IPS DF 6.9 (cell line): Measurements from ENCODE around the gene PARD3.
"Not testable (repeated sequence)": the region's sequence is repeated elsewhere in the genome, so short reads cannot be mapped to it uniquely, and the experiment has no call there.

ENCODE experiments used
- DNase-seq: peaks from one replicate; pipeline ENCODE4 v3.0.0-alpha.2; 2013; ENCODE audit warnings: low read depth, low spot score
- H3K27ac ChIP-seq: one replicate; pipeline ENCODE4 v1.5.1; 2013; ENCODE audit warnings: low read length, control low read depth
- H3K27me3 ChIP-seq: 2 replicates; pipeline ENCODE4 v1.6.1; 2013; ENCODE audit warnings: mild to moderate bottlenecking, low read length; ENCODE audit not compliant: control insufficient read depth, insufficient read depth
- H3K36me3 ChIP-seq: 2 replicates; pipeline ENCODE4 v1.6.1; 2013; ENCODE audit warnings: low read length; ENCODE audit not compliant: control insufficient read depth, insufficient read depth
- H3K4me1 ChIP-seq: 2 replicates; pipeline ENCODE4 v1.6.1; 2013; ENCODE audit warnings: low read length; ENCODE audit not compliant: control insufficient read depth, insufficient read depth
- H3K4me3 ChIP-seq: 2 replicates; pipeline ENCODE4 v1.5.1; 2013; ENCODE audit warnings: mild to moderate bottlenecking, low read length
- H3K9me3 ChIP-seq: 2 replicates; pipeline ENCODE4 v1.6.1; 2013; ENCODE audit warnings: low read length, inconsistent platforms; ENCODE audit not compliant: control insufficient read depth, insufficient read depth
- WGBS: extraction: QIAGEN DNeasy Blood & Tissue Kit; methylation state at CpG from one replicate; pipeline ENCODE4 v1.1.7; 2013; ENCODE audit warnings: mixed read lengths, missing lambda C conversion rate; ENCODE audit not compliant: insufficient read length, insufficient coverage; 5-methylcytosine and 5-hydroxymethylcytosine counted together

The PARD3 gene

GRCh38 chr10:34707656-34708055 is 107.4 kb downstream of the PARD3 start:
- Histone ChIP-seq H3K4me1 (peaks cover 1% of the 10 kb centered on the region; the same call in 1 of the 2 replicates), H3K27me3 (no peaks in the 10 kb centered on the region), H3K27ac (no peak overlapping the region), H3K36me3 (no peaks in the 10 kb centered on the region), H3K4me3 (no peak overlapping the region), H3K9me3 (no peaks in the 10 kb centered on the region)
- no peak for DNase-seq
- WGBS, result no CpG with 5 or more reads among the region's 1 CpG

DNA sequence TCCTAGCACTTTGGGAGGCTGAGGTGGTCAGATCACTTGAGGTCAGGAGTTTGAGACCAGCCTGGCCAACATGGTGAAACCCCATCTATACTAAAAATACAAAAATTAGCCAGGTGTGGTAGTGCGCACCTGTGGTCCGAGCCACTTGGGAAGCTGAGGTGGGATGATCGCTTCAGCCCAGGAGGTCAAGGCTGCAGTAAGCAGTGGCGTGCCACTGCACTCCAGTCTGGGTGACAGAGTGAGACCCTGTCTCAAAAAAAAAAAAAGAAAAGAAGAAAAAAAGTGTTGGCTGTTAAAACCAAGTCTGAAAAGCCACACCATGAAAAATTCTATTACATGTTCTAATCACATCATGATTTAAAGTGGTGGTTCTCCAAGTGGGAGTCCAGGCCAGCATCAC is 108.1 kb downstream of the PARD3 start:
- H3K27ac ChIP-seq, H3K4me3 ChIP-seq, H3K27me3 ChIP-seq, H3K9me3 ChIP-seq, H3K4me1 ChIP-seq, DNase-seq, H3K36me3 ChIP-seq: not testable (repeated sequence)
- no CpG with 5 or more reads among the region's 4 CpGs for WGBS

DNA sequence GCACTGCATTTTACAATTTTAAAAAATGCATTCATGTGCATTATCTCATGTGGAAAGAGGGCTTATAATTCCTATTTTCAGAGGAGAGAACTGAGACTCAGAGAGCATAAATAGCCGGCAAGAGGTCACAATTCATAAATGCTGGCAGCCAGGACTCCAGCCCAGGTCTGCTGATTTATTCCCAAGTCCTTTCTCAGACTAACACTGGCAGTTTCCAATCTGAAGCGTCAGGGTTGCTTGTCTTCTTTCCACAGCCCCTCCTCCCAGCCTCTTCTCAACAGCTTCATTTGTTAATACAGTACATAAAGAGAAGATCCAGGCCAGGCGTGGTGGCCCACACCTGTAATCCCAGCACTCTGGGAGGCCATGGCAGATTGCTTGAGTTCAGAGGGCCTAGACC is 108.9 kb downstream of the PARD3 start:
- Histone ChIP-seq H3K4me3 (no peak overlapping the region), H3K27me3 (no peaks in the 10 kb centered on the region), H3K9me3 (no peaks in the 10 kb centered on the region), H3K27ac (no peak overlapping the region), H3K4me1 (peaks cover 1% of the 10 kb centered on the region; the same call in 1 of the 2 replicates), H3K36me3 (no peaks in the 10 kb centered on the region)
- WGBS, result no CpG with 5 or more reads among the region's 3 CpGs
- no peak for DNase-seq

DNA sequence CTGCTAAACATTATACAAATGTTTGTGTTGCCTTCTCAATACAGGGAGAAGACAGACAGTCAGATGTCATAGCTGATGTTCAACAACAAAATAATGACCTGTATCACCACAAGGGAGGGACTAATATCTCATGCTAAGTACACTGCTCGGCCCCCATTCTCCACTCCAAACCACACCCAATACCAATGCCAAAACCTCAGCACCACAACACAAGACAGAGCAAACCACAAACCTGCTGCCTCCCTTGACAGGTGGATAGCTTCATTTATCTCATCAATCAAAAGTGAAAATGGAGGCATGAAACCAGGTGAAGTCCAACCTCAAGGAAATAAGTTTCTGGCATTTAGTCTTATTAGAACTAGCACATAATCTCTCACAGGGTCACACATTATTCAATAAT is 109.5 kb downstream of the PARD3 start:
- no peak for DNase-seq

GRCh38 chr10:34704526-34705184 is 110.4 kb downstream of the PARD3 start:
- Histone ChIP-seq H3K9me3 (no peaks in the 10 kb centered on the region), H3K36me3 (no peaks in the 10 kb centered on the region), H3K4me1 (no peaks in the 10 kb centered on the region; the same call in 1 of the 2 replicates), H3K27ac (no peak overlapping the region), H3K27me3 (no peaks in the 10 kb centered on the region), H3K4me3 (no peak overlapping the region)
- no CpG with 5 or more reads among the region's 2 CpGs for WGBS
- no peak for DNase-seq

More for the DNA sequence above, 109.5 kb downstream of the PARD3 start:
- Histone ChIP-seq H3K27ac (no peak overlapping the region), H3K9me3 (no peaks in the 10 kb centered on the region), H3K4me3 (no peak overlapping the region), H3K4me1 (no peaks in the 10 kb centered on the region; the same call in 1 of the 2 replicates), H3K27me3 (no peaks in the 10 kb centered on the region), H3K36me3 (no peaks in the 10 kb centered on the region)
- no CpG with 5 or more reads among the region's 1 CpG for WGBS

DNA sequence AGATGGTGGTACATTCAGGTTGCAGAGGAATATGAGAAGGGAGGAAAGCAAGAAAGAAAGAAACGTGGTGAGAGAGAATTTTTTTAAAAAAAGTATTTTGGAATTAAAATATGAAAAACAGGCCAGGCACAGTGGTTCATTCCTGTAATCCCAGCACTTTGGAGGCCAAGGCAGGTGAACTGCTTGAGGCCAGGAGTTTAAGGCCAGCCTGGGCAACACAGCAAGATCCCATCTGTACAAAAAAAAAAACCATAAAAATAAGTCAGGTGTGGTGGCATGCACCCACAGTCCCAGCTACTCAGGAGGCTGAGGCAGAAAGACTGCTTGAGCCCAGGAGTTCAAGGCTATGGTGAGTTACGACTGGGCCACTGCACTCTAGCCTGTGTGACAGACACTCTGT is 112.1 kb downstream of the PARD3 start:
- WGBS, result 100% methylated on average over 1 of the region's 2 CpGs
- Histone ChIP-seq H3K27ac (no peak overlapping the region), H3K4me1 (no peaks in the 10 kb centered on the region; the same call in 1 of the 2 replicates), H3K9me3 (no peaks in the 10 kb centered on the region), H3K27me3 (no peaks in the 10 kb centered on the region), H3K4me3 (no peak overlapping the region), H3K36me3 (no peaks in the 10 kb centered on the region)
- no peak for DNase-seq

- no peak overlapping the region for H3K4me3 ChIP-seq
- WGBS, result no CpG with 5 or more reads among the region's 8 CpGs
- H3K27me3 ChIP-seq, result no peaks in the 10 kb centered on the region
- H3K9me3 ChIP-seq, result no peaks in the 10 kb centered on the region
- H3K36me3 ChIP-seq, result no peaks in the 10 kb centered on the region
- no peaks in the 10 kb centered on the region; the same call in 1 of the 2 replicates for H3K4me1 ChIP-seq
- H3K27ac ChIP-seq, result no peak overlapping the region
- no peak for DNase-seq
These were observed 112.8 kb downstream of the PARD3 start for GRCh38 chr10:34702093-34702937.

GRCh38 chr10:34701194-34701593 is 113.9 kb downstream of the PARD3 start:
- Histone ChIP-seq H3K27me3 (no peaks in the 10 kb centered on the region), H3K9me3 (no peaks in the 10 kb centered on the region), H3K27ac (no peak overlapping the region), H3K4me1 (no peaks in the 10 kb centered on the region; the same call in 1 of the 2 replicates), H3K4me3 (no peak overlapping the region), H3K36me3 (no peaks in the 10 kb centered on the region)
- no peak for DNase-seq
- WGBS, result no CpG with 5 or more reads among the region's 6 CpGs

DNA sequence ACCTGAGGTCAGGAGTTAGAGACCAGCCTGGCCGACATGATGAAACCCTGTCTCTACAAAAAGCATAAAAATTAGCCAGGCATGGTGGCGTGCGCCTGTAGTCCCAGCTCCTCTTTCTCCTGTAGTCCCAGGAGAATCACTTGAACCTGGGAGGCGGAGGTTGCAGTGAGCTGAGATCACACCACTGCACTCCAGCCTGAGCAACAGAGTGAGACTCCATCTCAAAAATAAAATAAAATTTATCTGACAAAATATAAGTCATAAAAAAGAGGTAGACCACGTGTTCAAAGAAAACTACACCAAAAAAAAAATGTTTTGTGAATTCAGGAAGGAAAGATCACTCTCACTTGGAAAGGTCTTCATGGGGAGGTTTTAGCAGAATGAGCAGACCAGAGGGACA is 114.3 kb downstream of the PARD3 start:
- not testable (repeated sequence) for H3K27ac ChIP-seq, H3K36me3 ChIP-seq, DNase-seq, H3K4me1 ChIP-seq, H3K4me3 ChIP-seq, H3K27me3 ChIP-seq, H3K9me3 ChIP-seq
- no CpG with 5 or more reads among the region's 5 CpGs for WGBS

DNA sequence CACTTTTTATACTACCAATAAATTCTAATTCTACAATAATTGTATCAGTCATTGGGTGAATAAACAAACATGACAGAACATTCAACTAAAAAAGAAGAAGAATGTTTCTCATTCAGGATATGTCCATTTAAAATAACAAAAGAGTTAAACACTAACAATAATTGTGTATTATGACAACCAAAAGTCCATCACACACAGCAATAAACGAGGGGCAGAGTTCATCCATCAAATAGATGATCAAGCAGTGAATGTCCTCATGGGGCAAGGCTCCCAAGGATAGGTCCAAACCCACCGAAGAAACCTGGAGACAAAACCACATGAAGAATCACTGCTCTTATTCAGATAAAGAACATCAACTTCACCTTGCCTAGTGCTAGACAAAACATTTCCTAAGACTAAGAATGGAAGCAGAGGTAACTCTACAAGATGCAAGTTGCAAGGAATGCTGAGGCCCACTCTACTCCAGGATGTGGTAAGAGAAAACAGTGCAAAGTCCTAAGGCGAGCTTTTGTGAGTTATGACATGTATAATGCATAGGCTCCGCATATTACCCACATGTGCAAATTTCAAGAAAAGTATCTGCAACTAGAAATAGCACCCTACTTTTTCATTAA is 115.1 kb downstream of the PARD3 start:
- Histone ChIP-seq H3K36me3 (no peaks in the 10 kb centered on the region), H3K9me3 (no peaks in the 10 kb centered on the region), H3K4me3 (no peak overlapping the region), H3K4me1 (no peaks in the 10 kb centered on the region; the same call in 1 of the 2 replicates), H3K27me3 (no peaks in the 10 kb centered on the region), H3K27ac (no peak overlapping the region)
- DNase-seq, result no peak
- no CpG with 5 or more reads among the region's 4 CpGs for WGBS
